ELR (cell line): Measurements from ENCODE around the gene RPL21.

Experiments used
- DNase-seq: peaks from one replicate; pipeline ENCODE4 v3.0.0-alpha.2; 2015; ENCODE audit warnings: low read depth

RPL21 gene

DNA sequence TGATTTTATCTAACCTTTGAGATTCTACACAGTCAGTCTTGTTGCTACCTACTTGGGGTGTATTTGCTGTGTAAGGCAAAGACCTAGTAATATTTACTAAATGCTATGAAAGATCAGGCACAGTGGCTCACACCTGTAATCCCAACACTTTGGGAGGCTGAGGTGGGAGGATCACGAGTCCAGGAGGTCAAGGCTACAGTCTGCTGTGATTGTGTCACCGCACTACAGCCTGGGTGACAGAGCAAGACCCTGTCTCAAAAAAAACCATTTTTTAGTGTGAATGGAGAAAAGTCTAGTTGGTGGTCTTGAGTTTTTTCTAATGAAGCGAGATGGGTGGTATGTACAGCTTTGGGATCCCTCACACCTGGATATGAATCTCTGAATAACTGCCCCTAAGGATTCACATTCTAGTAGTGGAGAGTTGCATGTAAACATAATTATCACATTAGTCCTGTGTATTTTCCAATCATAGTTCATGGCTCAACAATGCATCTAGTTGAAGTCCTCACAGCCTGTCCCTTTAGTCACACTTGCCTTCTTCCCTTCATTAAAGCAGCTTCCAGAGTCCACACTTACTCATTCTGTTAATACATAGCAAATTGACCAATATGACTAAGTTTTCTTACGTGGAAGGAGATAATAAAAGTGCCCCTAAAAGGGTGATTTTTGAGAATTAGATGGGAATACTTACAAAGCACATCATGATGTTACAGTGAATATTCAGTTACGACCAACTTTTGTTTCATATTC, 7.5 kb downstream of the RPL21 start:
- DNase-seq: peak; percentile 40

DNA sequence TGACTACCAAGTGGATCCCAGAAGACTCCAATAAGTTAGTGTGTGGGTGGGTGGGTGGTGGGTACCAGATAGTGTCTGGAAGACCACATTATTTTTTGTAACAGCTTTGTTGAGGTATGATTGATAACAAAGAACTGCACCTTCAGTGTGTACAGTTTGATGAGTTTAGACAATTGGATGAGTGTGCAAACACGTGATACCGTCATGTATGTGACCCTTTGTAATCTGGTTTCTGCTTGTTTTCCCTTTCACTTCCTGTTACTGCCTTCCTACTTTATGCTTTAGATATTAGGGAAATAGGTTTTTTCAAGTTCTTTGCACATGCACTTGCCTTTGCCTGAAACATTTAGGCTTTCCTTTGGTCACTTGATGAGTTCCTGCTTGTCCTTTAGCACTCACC, 8.5 kb downstream of the RPL21 start:
- DNase-seq: peak; percentile 30

DNA sequence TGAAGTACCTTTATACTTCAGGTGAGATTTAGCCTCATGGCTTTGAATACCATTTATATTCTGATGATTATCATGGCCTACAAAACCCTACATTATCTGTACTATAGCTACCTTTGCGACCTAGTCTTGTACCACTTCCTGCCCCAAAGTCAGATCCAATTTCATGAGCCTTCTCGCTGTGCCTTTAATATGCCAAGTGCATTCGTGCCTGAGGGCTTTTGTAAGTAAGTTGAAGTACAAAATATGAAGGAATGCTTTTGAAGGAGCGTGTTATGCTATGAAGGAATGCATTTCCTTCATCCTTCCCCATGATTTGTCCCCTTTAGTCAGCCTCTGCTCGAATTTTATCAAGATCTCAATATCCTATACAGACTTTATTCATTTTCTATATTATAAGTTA, 10.0 kb downstream of the RPL21 start:
- DNase-seq: peak; percentile 48

DNA sequence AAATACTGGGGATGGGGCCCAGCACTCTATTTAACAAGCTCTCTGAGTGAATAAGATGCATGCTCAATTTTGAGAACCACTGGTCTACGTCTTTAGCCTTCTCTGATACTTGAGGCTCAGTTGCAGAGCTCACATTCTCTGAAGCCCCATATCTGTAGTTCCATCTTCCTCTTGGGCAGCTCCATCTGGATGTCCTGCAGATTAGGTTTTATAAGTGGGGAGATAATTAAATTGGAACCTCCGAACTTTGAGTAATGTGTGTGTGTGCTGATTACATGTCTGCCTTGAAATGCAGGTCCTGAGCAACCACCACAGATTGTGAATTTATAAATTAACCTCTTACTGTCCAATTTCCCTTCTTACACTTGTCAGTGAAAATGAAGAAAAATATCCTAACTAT, 12.1 kb downstream of the RPL21 start:
- no peak for DNase-seq

DNA sequence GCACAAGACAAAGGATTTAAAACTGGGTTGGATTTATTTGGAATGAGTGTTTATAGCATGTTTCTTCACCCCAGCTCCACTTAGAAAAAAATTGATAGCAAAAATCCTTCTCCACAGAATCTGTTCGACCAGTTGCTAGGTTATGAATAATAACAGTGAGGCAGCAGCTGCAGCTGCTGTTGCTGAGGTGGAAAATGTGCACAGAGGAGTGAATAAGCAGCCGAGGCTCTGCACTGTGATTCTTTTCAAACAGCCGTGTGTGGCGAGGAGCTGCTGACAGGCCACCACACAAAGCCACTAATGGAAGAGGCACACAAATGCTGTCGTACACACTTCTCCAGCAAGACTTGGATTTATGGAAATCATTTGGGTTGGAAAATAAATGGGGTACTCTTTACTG, 12.8 kb downstream of the RPL21 start:
- DNase-seq: peak; percentile 36

DNA sequence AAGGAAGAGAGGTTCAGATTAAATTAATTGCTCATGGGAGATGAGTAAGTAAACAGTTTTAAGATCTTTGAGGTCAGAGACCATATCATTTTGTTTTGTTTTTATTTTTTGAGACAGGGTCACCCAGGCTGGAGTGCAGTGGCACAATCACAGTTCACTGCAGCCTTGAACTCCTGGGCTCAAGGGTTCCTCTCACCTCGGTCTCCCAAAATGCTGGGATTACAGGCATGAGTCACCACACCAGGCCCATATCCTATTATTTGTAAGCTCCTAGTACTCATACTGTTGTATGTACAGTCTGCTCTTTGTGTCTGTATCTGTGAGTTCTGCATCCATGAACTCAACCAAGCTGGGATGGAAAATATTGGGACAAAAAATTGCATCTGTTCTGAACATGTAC, 13.3 kb downstream of the RPL21 start:
- DNase-seq: no peak

DNA sequence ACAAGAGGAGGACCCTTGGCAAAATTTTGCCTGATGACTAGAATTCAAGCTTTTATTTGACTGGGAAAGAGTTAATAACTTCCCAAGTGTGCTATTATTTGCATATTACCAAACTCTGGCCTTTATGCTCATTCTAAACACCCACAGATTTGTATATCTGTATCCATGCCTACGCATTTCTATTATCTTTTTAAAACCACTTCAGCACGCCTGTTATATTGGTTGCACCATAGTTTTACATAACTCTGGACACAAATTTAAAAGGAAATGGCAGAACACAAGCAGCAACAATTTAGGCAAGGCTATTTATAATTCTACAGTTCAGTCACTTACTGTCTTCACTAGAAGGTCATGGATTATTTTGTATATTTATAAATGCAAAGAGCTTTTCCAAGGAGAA, 15.6 kb downstream of the RPL21 start:
- DNase-seq: no peak

DNA sequence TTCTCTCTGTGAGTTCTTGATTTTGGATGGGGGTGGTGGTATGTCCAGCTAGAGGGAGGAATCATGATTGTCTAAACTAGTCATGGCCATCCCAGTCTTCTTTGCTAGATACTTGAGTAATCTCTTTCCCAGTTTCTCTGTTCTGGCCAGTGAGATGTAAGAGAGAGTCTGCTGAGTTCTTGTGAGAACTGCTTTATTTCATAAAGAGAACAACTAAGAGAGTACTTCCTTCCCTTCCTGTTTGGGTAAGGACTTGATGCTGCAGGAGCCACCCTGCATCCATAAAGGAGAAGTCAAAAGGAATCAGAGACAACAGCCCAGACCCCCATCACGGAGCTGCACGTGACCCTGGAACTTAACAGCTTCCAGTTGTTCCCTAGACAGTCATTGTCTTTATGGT, 16.2 kb downstream of the RPL21 start:
- no peak for DNase-seq

DNA sequence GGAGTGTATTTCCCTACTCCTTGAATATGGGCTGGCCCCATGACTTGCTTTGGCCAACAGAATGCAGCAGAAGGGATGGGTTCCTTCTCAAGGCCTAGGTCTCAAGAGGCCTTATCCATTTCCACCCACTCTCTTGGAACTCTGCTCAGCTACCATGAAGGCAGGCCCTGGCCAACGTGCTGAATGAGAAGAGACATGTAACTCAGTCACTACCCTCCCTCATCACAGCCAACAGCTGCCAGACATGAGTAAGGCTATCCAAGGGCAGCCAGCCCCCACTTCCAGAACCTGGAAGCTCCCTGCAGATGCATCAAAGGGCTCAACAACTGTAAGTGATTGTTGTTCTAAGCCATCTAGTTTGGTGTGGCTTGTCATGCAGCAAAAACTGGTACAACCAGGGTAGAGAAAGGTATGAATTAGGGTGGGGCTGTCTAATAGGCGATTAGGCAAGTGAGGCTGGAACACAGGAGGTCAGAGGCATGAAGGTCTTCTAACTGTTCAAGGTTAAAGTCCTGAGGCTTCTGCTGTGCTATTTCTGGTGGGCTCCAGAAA, 17.8 kb downstream of the RPL21 start:
- no peak for DNase-seq

DNA sequence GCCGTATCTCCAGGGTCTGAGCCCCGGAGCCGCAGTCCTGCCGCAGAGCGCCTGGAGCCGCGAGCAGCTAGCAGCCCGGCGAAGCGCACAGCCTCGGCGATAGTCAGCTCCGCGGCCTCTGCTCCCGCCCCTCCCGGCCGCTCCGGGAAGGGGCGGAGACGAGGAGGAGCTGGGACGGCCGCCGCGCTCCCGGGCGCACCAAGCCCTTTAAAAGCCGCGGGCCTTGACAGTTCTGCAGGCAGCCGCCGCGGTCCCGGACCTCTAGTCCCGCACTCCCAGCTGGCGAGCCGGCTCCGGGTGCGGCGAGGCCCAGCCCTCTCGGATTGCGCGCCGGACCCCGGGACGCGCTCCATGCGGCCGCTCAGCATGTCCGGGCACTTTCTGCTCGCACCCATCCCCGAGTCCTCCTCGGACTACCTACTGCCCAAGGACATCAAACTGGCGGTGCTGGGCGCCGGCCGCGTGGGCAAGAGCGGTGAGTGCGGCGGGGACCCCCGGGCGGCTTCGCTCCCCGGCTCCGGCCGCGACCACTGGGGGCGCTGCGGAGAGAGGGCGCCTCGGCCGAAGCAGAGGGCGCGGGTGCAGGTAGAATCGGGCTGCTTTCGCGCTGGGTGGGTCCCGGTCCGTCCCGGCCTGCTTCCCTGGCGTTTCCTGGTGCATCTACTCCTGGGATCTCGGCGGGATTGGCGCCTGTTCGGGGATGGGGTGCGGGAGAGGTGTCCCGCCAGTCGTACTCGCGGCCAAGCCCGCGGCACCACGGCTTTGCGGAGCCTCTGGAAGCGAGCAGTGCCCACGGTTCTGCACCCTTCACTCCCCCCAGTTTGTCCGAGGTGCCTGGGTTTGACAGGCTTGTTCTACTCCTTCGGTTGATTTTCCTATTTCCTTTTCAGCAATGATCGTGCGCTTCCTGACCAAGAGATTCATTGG, 19.5 kb downstream of the RPL21 start, which contains the start of gene RASL11A:
Gene RASL11A (plus strand): TSS at position 237 of the 927 bp plus-strand sequence. CDS start 115 bp downstream, at position 352.
- peak; percentile 86 for DNase-seq

DNA sequence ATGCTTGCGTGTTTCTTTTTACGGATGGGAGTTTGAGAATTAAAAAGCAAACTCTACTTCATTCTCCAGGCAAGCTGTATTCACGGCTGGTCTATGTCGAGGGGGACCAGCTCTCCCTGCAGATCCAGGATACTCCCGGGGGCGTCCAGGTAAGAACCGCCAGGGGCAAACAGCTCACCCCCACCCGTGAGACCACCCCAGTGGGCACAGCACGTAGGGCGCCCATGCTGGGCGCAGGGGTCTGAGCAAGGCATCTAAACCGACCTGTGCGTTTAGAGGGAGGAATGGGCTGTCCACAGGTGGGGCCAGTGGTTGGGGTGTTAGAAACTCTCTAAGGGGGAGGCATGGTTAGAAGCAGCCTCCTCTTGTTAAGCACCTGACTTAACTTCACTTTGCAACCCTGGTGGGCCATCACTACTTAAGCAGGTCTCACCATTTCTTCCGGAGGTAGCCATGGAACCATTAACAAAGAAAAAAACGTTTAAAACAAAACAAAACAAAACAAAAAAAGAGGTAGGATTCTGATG, 20.3 kb downstream of the RPL21 start:
- no peak for DNase-seq

DNA sequence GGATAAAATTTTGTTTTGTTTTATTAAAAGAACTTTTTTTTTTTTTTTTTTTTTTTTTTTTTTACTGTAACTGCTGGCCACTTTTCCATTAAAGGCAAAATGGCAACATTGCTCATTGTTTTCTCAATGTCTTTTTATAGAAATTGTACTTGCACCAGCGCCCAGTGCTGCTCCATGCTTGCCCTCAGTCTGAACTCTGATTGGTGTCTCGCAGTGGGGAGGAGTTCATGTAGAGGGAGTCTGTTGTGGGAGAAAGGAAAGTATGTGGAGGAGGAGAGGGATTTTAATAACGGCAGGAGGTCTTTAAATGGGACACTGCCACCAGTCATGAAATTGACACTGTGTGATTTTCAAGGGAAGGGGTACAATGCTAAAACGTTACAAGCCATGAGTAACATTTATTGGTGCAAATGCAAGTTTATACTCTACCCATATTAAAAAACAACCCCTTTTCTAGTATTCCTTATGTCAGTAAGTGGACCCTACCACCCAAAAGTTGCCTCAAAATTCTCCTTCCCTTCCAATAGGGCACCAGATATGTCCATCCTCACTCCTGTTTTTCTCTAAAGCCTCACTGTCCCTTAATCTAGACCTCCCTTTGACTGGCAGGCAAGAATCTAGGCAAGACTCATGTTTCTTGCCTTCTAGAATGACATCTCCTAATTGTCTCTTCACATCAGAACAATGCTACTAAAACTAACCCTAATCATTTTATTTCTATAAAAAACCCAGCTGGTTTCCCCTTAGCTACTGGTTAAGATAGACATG, 22.5 kb downstream of the RPL21 start:
- no peak for DNase-seq

DNA sequence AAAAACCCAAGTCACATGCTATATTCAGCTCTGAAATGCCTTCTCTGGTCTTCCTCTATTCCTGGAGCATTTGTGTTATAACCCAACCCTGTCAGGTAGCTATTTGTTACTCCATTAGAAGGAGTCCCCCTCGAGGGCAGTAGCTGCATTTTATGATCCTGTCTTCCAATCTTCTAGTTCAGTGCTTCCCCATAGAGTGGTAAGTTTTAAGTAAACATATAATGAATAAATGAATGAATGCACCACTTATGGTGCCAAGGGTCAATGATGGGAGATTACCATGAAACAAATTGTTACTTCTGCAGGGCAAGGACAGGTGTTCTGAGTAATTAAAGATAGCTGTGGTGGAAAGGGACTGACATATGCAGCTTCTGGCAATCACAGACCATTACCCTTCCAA, 23.3 kb downstream of the RPL21 start:
- no peak for DNase-seq

DNA sequence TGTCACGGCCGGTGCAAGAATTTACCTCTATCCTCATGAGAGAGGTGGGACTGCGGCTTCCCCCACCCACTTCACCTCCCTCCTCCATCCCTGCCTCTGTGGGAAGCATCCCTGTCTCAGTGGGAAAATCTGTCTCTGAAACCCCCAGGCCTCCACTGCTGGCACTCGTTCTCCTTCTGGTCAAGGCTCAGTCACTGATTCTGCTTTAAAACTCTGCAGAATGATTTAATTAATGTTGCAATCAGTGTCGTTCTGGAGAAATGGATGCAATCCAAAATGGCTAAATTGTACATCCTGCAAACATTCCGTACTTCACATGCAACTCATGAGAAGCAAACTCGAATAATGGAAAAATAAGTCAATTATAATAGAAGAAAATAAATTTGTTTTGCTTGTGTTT, 24.8 kb downstream of the RPL21 start:
- DNase-seq: no peak

DNA sequence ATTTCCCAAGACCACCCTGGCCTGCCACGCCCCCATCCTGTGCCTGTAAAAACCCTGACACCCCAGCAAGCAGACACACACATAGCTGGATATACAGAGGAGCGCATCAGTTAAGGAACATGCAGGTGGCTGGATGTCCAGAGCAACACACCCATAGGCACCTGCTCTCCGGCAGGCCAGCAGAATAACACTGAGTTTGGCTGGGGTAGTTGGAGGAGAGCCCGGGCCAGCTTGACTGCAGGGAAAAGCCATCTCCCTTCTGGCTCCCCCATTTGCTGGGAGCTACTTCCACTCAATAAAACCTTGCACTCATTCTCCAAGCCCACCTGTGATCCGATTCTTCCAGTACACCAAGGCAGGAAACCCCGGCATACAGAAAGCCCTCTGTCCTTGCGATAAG, 28.1 kb downstream of the RPL21 start:
- DNase-seq: no peak

DNA sequence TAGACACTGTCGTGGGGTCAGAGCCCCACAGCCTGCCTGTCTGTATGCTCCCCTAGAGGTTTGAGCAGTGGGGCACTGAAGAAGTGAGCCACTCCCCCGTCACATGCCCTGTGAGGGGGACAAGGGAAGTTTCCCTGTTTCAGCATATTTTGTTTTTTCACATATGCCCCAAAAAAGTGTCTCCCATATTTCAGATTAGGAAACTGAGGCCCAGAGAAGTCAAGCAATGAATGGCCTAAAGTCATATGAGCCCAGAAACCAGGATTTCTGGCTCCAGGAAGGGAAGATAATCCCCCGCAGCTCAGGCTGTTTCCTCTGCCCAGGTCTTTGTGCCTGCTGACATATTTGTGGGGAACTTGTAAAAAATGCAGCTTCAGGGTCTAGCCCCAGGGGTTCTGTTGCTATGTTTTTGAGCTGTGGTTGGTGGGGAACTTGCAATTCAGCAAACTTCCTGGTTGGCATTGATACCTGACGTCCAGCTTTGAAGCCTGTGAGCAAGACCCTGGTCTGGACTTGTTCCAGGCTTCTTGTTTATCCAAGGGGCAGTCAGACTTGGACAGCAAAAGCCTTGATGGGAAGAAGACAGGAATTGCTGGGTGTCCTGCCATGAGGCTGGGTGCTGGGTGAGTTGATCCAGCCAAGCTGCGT, 28.8 kb downstream of the RPL21 start:
- peak; percentile 22 for DNase-seq

DNA sequence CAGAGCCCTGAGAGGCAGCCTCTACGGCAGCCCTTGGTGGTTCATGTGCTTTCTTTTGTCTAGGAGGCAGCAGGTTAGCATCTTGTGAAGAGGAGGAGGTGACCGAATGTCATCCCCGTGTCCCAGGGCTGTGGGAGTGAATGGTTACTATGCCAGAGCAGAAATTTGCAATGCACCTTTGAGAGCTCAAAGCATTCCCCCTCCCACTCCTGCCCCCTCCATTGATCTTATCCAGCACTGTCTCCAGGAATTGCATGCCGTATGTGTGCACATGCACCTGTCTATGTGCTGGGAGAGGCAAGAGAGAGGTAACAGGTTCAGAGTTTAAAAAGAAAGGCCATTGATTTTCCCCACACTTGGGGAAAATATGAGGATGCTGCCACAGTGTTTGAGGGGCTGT, 29.5 kb downstream of the RPL21 start:
- no peak for DNase-seq

DNA sequence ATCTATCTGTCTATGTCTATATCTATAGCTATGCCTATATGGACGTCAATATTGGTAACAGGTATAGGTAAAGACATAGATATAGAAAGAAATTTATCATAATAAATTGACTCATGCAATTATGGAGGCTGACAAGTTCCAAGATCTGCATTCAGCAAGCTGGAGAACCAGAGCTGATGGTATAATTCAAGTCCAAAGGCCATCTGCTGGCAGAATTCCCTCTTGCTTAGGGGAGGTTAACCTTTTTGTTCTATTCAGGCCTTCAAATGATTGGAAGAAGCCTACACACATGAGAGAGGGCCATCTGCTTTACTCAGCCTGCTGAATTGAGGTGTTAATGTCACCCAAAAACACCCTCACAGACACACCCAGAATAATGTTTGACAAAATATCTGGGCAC, 30.1 kb downstream of the RPL21 start:
- peak; percentile 29 for DNase-seq

DNA sequence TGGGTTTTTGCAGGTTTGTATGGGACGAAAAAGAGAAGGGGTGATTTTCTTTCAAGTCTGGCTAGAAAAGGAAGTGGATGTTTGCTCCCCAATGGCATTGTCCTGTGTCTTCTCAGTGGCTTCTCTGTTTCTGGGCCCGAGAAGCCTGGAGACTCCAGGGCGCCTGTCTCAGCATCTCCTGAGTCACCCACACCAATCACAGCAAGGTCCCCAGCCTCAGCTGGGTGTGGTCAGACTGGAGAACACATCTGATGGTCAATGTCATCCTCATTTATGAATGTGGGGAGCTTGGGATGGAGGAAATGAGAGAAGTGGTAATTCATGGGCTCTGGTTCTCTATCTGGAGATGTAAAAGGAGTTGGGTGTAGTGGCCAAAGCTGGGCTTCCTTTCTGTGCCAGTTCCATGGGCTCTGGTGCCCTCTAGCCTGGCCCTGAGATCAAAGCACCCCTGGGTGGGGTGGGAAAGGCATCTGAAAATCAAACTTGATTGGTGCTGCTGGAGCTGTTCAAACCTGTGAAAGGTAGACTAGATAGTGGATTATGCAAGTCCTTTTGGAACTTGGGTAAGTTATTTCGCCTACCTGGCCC, 32.6 kb downstream of the RPL21 start:
- DNase-seq: peak; percentile 56

DNA sequence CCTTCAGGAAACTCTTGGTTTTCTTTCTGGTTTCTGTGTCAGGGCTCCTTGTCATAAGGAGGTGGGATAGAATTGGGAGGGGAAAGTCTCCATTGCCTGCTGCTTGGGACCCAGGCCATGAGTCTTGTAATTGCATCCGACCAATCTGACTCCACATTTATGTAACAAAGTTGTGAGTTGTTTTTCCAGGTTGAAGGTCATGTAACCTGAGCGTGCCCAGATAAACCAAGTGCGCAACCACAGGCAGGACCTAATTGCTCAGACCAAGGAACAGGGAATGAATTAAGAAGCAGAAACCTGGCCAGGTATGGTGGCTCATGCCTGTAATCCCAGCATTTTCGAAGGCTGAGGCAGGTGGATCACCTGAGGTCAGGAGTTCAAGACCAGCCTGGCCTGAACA, 37.0 kb downstream of the RPL21 start:
- no peak for DNase-seq
